ENCODE results near the gene TNS3. TPM values are rescaled to one million over a fixed set of nuclear protein-coding genes. Genes with fewer than 3 reads are reported as not detected.

TNS3 gene
- total and polyA plus RNA-seq, 2 donors (not counting 3 experiments of a cell fraction or from before 2014, with no cell fraction given) = 10.4 to 45.1 TPM

GRCh38 chr7:47576031-47576865 is 5.7 kb downstream of the TNS3 start:
- DNase-seq (ENCODE audit: low read depth, low spot score) = no peak
- intact Hi-C loops (cut with micrococcal nuclease) (no loop called here), dilution Hi-C loops (cut with MboI; ENCODE audit: extremely low pct_ligation_motif_present, low sequenced_read_pairs) (no loop called here)
- Histone ChIP-seq H3K36me3 (ENCODE audit: control insufficient read depth in 2 of 2, extremely low read depth in 1 of 2, insufficient read depth in 2 of 2, low read length in 2 of 2) (no peaks in the 10 kb centered on the region), H3K4me3 (replicated peaks in 1 of 3; ENCODE audit: insufficient read depth in 1 of 3, low read depth in 1 of 3, low read length in 3 of 3) (no peak overlapping the region), H3K27me3 (ENCODE audit: control insufficient read depth in 2 of 2, insufficient read depth in 2 of 2, low read length in 2 of 2) (no peaks in the 10 kb centered on the region), H3K4me1 (ENCODE audit: control insufficient read depth, extremely low read depth, insufficient read depth, low read length) (peaks cover 19% of the 10 kb centered on the region), H3K79me2 (ENCODE audit: control insufficient read depth, insufficient read depth, low read length) (no peaks in the 10 kb centered on the region), H3K4me2 (ENCODE audit: insufficient read depth, low read length) (no peak overlapping the region), H3K9ac (replicated peaks; ENCODE audit: extremely low read depth, insufficient read depth, low read length) (no peak overlapping the region), H3K9me1 (replicated peaks; ENCODE audit: control insufficient read depth, extremely low read depth, insufficient read depth, low read length) (no peaks in the 10 kb centered on the region), H3K27ac (ENCODE audit: insufficient read depth, low read depth, low read length) (no peak overlapping the region), H2AFZ (ENCODE audit: low read depth, low read length) (no peak overlapping the region), H4K20me1 (replicated peaks; ENCODE audit: control insufficient read depth, extremely low read depth, insufficient read depth, low read length) (no peaks in the 10 kb centered on the region), H3K9me3 (replicated peaks; ENCODE audit: control insufficient read depth, insufficient read depth, low read length) (no peaks in the 10 kb centered on the region)
- ChIA-PET POLR2A (no interaction called here), CTCF (no interaction called here)
- no TSS peak for BruUV-seq (replicated peaks)
- TF ChIP-seq POLR2A (IDR thresholded peaks at IDR 0.05; ENCODE audit: low read depth, low read length) (no peak), GATA2 (IDR thresholded peaks at IDR 0.05; ENCODE audit: insufficient read depth, insufficient read length, low read depth, low read length) (no peak), POLR2AphosphoS5 (IDR thresholded peaks at IDR 0.05; ENCODE audit: insufficient read depth, low read depth, low read length) (no peak), MAX (IDR thresholded peaks at IDR 0.05; ENCODE audit: insufficient read depth, insufficient read length) (no peak), FOS (IDR thresholded peaks at IDR 0.05; ENCODE audit: borderline replicate concordance, insufficient read depth, low read length) (no peak), JUN (IDR thresholded peaks at IDR 0.05; ENCODE audit: borderline replicate concordance, insufficient read depth, insufficient read length, low read depth) (no peak), MYC (IDR thresholded peaks at IDR 0.05; ENCODE audit: low read depth, low read length) (no peak), EZH2 (IDR thresholded peaks at IDR 0.05; ENCODE audit: borderline replicate concordance, low read depth, low read length, severe bottlenecking) (no peak)
- TF ChIP-seq, protein P1, sequence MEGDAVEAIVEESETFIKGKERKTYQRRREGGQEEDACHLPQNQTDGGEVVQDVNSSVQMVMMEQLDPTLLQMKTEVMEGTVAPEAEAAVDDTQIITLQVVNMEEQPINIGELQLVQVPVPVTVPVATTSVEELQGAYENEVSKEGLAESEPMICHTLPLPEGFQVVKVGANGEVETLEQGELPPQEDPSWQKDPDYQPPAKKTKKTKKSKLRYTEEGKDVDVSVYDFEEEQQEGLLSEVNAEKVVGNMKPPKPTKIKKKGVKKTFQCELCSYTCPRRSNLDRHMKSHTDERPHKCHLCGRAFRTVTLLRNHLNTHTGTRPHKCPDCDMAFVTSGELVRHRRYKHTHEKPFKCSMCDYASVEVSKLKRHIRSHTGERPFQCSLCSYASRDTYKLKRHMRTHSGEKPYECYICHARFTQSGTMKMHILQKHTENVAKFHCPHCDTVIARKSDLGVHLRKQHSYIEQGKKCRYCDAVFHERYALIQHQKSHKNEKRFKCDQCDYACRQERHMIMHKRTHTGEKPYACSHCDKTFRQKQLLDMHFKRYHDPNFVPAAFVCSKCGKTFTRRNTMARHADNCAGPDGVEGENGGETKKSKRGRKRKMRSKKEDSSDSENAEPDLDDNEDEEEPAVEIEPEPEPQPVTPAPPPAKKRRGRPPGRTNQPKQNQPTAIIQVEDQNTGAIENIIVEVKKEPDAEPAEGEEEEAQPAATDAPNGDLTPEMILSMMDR (IDR thresholded peaks at IDR 0.05; ENCODE audit: extremely low read depth in 1 of 2, insufficient read depth in 1 of 2, low read depth in 1 of 2, low read length in 2 of 2) = no peak
- FAIRE-seq = no peak

Measured in endothelial cell of umbilical vein (primary cell).